NCI-H2227 (cell line): ENCODE data around the gene PNMA6E.

ENCODE experiments used
- DNase-seq: peaks from one replicate; lab custom pipeline; 2025; ENCODE audit not compliant: unreplicated experiment; lab: John Stamatoyannopoulos, UW

The PNMA6E gene

GRCh38 chrX:153401133-153401764 lies at the start of gene PNMA6E:
Gene PNMA6E (minus strand): TSS chrX:153401350. CDS start chrX:153398849, 2,501 bp downstream.
- DNase-seq = no peak

GRCh38 chrX:153450949-153451277 lies 49.8 kb upstream of the PNMA6E start:
- DNase-seq = no peak

GRCh38 chrX:153450114-153450948 lies 49.2 kb upstream of the PNMA6E start:
- DNase-seq = no peak

- DNase-seq = no peak
These were observed 48.4 kb upstream of the PNMA6E start for GRCh38 chrX:153449368-153450113.

GRCh38 chrX:153448556-153449367 lies 47.6 kb upstream of the PNMA6E start:
- no peak for DNase-seq

- no peak for DNase-seq
These were observed 46.4 kb upstream of the PNMA6E start for GRCh38 chrX:153447581-153447960.

- DNase-seq = no peak
These were observed 45.9 kb upstream of the PNMA6E start for GRCh38 chrX:153446950-153447580.

- no peak for DNase-seq
These were observed 45.4 kb upstream of the PNMA6E start for GRCh38 chrX:153446636-153446936.

- no peak for DNase-seq
These were observed 44.9 kb upstream of the PNMA6E start, which contains the start of gene TREX2 for GRCh38 chrX:153445856-153446635. Gene TREX2 (minus strand): TSS chrX:153446056. CDS start chrX:153445430, 626 bp downstream.

GRCh38 chrX:153445106-153445855 lies 44.1 kb upstream of the PNMA6E start:
- DNase-seq = no peak

- DNase-seq = no peak
These were observed 43.3 kb upstream of the PNMA6E start for GRCh38 chrX:153444333-153445011.

- no peak for DNase-seq
These were observed 42.6 kb upstream of the PNMA6E start for GRCh38 chrX:153443476-153444332.

- no peak for DNase-seq
These were observed 41.3 kb upstream of the PNMA6E start for GRCh38 chrX:153442463-153442862.

GRCh38 chrX:153441981-153442380 lies 40.8 kb upstream of the PNMA6E start:
- DNase-seq = no peak

GRCh38 chrX:153441296-153441695 lies 40.1 kb upstream of the PNMA6E start:
- DNase-seq = no peak

- DNase-seq = no peak
These were observed 39.5 kb upstream of the PNMA6E start for GRCh38 chrX:153440556-153441135.

- DNase-seq = no peak
These were observed 38.8 kb upstream of the PNMA6E start for GRCh38 chrX:153439977-153440376.
